Upper lobe of right lung (tissue), 1 donor: Measurements from ENCODE around the gene NEGR1. TPM values are rescaled to one million over a fixed set of nuclear protein-coding genes. Genes with fewer than 3 reads are reported as not detected.
"Not testable (repeated sequence)": the region's sequence is repeated elsewhere in the genome, so short reads cannot be mapped to it uniquely, and the experiment has no call there.

Experiments
- ATAC-seq: fragments of 200-7000 bp; cut with Tn5 transposase; one replicate; pipeline ENCODE4 v1.9.1; 2020; ENCODE audit warnings: mild to moderate bottlenecking, moderate library complexity
- DNase-seq: peaks from one replicate; pipeline ENCODE4 v3.0.0-alpha.2; 2020
- H3K27ac ChIP-seq: fragments of 200-600 bp; one replicate; pipeline ENCODE4 v1.8.0; 2022
- H3K27me3 ChIP-seq: fragments of 200-600 bp; one replicate; pipeline ENCODE4 v1.8.0; 2022; ENCODE audit warnings: mild to moderate bottlenecking
- H3K36me3 ChIP-seq: fragments of 200-600 bp; one replicate; pipeline ENCODE4 v1.8.0; 2022
- H3K4me1 ChIP-seq: fragments of 200-600 bp; one replicate; pipeline ENCODE4 v1.8.0; 2022
- H3K4me3 ChIP-seq: fragments of 200-600 bp; one replicate; pipeline ENCODE4 v1.8.0; 2022; ENCODE audit warnings: mild to moderate bottlenecking
- H3K9me3 ChIP-seq: fragments of 200-600 bp; one replicate; pipeline ENCODE4 v1.8.0; 2022
- CTCF ChIP-seq: fragments of 200-600 bp; IDR thresholded peaks from one replicate; pipeline ENCODE4 v1.8.0; 2022; ENCODE audit warnings: antibody characterized with exemption
- intact Hi-C: fragments of 100-400 bp; cut with DNase I; formaldehyde crosslinking; loops from one replicate; pipeline ENCODE4 v1.11.0; 2022
- total RNA-seq: library from RNA; stranded (reverse); fragmentation: NEBNext Ultra II Directional; extraction: Animal tissue kit (Norgen Biotek cat#: 25700); gene quantifications from one replicate; pipeline ENCODE4 v1.2.1, GENCODE V29; 2021
- donor health status: DM: no; HTN: yes; CAD: no; lungs with severe emphysema.

NEGR1 gene
- total RNA-seq, 1 donor from 2014 or later, result 21.4 TPM

DNA sequence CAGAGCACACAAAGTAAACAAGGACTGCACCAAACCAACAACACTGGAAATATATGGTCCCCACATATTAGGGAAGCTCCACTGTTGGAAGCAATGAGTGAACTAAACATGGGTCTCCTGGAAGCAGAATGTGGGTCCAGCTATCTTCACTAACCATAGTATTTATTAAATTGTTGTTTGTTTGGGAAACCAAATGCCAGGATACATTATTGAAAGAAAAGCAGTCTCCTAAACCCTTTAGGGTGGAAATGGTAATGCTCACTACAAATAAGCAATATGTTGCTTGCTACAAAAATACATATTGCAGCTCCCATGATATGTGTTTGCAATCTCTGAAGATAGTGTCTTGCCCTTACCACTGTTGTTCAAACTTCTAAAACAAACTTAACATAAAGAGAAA lies 2.2 kb downstream of the NEGR1 start:
- peaks cover 4% of the 10 kb centered on the region for H3K4me1 ChIP-seq
- H3K27me3 ChIP-seq, result no peaks in the 10 kb centered on the region
- DNase-seq (no peak), ATAC-seq (no peak)
- peak overlapping the region; percentile 70 for H3K4me3 ChIP-seq
- no peaks in the 10 kb centered on the region for H3K36me3 ChIP-seq
- no peak for TF ChIP-seq CTCF
- no peak overlapping the region for H3K27ac ChIP-seq
- H3K9me3 ChIP-seq, result no peaks in the 10 kb centered on the region
- intact Hi-C loops, result no loop called here

GRCh38 chr1:72278461-72278860 lies 3.9 kb downstream of the NEGR1 start:
- H3K27me3 ChIP-seq, result no peaks in the 10 kb centered on the region
- ATAC-seq, result no peak
- H3K36me3 ChIP-seq, result no peaks in the 10 kb centered on the region
- H3K4me1 ChIP-seq, result peaks cover 4% of the 10 kb centered on the region
- TF ChIP-seq CTCF, result no peak
- intact Hi-C loops, result no loop called here
- H3K9me3 ChIP-seq, result no peaks in the 10 kb centered on the region
- no peak overlapping the region for H3K27ac ChIP-seq
- no peak for DNase-seq
- no peak overlapping the region for H3K4me3 ChIP-seq

DNA sequence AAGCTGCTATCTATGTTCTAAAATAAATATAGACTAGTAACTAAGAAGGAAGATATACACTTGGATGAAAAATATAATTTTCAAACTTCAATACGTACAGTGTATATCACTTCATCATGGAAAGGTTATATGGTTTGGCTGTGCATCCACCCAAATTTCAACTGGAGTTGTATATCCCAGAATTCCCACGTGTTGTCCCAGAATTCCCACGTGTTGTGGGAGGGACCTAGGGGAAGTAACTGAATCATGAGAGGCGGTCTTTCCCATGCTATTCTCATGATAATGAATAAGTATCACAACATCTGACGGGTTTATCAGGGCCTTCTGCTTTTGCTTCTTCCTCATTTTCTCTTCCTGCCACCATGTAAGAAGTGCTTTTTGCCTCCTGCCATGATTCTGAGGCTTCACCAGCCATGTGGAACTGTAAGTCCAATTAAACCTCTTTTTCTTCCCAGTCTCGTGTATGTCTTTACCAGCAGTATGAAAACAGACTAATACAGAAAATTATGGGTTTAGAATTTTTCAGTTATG lies 10.7 kb downstream of the NEGR1 start:
- Histone ChIP-seq H3K27ac (no peak overlapping the region), H3K9me3 (no peaks in the 10 kb centered on the region), H3K36me3 (no peaks in the 10 kb centered on the region), H3K4me1 (no peaks in the 10 kb centered on the region), H3K27me3 (no peaks in the 10 kb centered on the region), H3K4me3 (no peak overlapping the region)
- DNase-seq (no peak), ATAC-seq (no peak)
- TF ChIP-seq CTCF, result no peak
- intact Hi-C loops, result no loop called here

- no peaks in the 10 kb centered on the region for H3K27me3 ChIP-seq
- no peaks in the 10 kb centered on the region for H3K9me3 ChIP-seq
- no peak overlapping the region for H3K4me3 ChIP-seq
- no peak for ATAC-seq
- DNase-seq, result no peak
- no peak for TF ChIP-seq CTCF
- no peak overlapping the region for H3K27ac ChIP-seq
- no peaks in the 10 kb centered on the region for H3K36me3 ChIP-seq
- no peaks in the 10 kb centered on the region for H3K4me1 ChIP-seq
- intact Hi-C loops, result no loop called here
These were observed 19.6 kb downstream of the NEGR1 start for GRCh38 chr1:72262735-72263134.

DNA sequence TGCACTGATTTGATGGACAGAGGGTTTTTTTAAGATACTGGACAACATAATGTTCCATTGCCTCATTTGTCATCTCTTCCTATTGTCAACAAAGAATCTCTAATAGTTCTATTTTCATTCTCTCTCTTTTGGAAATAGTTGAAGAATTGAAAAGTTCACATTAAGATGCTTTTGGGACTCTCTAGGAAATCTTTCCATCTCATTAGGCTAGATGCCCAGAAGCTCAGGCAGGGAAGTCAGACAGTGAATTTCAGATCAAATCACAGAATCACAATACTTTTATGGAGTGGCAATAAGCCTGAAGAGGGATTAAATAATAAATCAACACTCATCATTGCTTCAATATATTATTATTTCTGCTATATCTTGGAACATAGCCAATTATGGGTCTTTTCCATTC lies 29.2 kb downstream of the NEGR1 start:
- intact Hi-C loops, result no loop called here
- no peak overlapping the region for H3K27ac ChIP-seq
- DNase-seq (no peak), ATAC-seq (no peak)
- no peaks in the 10 kb centered on the region for H3K27me3 ChIP-seq
- no peak for TF ChIP-seq CTCF
- H3K4me1 ChIP-seq, result no peaks in the 10 kb centered on the region
- H3K9me3 ChIP-seq, result no peaks in the 10 kb centered on the region
- no peaks in the 10 kb centered on the region for H3K36me3 ChIP-seq
- H3K4me3 ChIP-seq, result no peak overlapping the region

GRCh38 chr1:72241397-72241796 lies 40.9 kb downstream of the NEGR1 start:
- Histone ChIP-seq H3K27ac (no peak overlapping the region), H3K27me3 (no peaks in the 10 kb centered on the region), H3K36me3 (no peaks in the 10 kb centered on the region), H3K4me1 (no peaks in the 10 kb centered on the region), H3K4me3 (no peak overlapping the region), H3K9me3 (no peaks in the 10 kb centered on the region)
- TF ChIP-seq CTCF, result no peak
- intact Hi-C loops, result no loop called here
- no peak for ATAC-seq
- no peak for DNase-seq

DNA sequence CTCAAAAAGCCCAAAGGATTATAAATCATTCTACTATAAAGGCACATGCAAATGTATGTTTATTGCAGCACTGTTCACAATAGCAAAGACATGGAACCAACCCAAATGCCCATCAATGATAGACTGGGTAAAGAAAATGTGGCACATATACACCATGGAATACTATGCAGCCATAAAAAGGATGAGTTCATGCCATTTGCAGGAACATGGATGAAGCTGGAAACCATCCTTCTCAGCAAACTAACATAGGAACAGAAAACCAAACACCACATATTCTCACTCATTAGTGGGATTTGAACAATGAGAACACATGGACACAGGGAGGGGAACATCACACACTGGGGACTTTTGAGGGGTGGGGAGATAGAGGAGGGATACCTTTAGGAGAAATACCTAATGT lies 46.4 kb downstream of the NEGR1 start:
- intact Hi-C loops, ATAC-seq, H3K9me3 ChIP-seq, H3K27ac ChIP-seq, DNase-seq, H3K4me1 ChIP-seq, H3K27me3 ChIP-seq, H3K4me3 ChIP-seq, H3K36me3 ChIP-seq: not testable (repeated sequence)
